Tibial nerve (tissue), 4 donors: ENCODE measurements around the gene CDH4. TPM values are rescaled to one million over a fixed set of nuclear protein-coding genes. Genes with fewer than 3 reads are reported as not detected.

Experiments
- DNase-seq, 2 donors: peaks; one replicate each; pipeline ENCODE4 v3.0.0-alpha.2; 2019; ENCODE audit warnings: low spot score in 2 of 2
- H3K27ac ChIP-seq, 4 donors: fragments of 200-600 bp; sonication (generic) in 3 of 4; one replicate each; pipeline ENCODE4 v1.5.1; 2017 to 2019; ENCODE audit warnings: mild to moderate bottlenecking in 1 of 4
- H3K27me3 ChIP-seq, 2 donors: fragments of 200-600 bp; sonication (generic) in 1 of 2; one replicate each; pipeline versions ENCODE4 v1.5.1 to v1.6.0; 2017 to 2019
- H3K36me3 ChIP-seq, 3 donors: fragments of 200-600 bp; sonication (generic); one replicate each; pipeline ENCODE4 v1.5.1; 2018 to 2019
- H3K4me1 ChIP-seq, 4 donors: fragments of 200-600 bp; sonication (generic) in 3 of 4; one replicate each; pipeline ENCODE4 v1.5.1; 2017 to 2019
- H3K4me3 ChIP-seq, 4 donors: fragments of 200-600 bp; sonication (generic) in 3 of 4; one replicate each; pipeline ENCODE4 v1.5.1; 2017 to 2019; ENCODE audit warnings: mild to moderate bottlenecking in 1 of 4, moderate library complexity in 1 of 4
- H3K9me3 ChIP-seq, 4 donors: fragments of 200-600 bp; sonication (generic) in 3 of 4; one replicate each; pipeline ENCODE4 v1.5.1; 2017 to 2019
- EP300 ChIP-seq, 2 donors: sonication (generic); formaldehyde crosslinking; IDR thresholded peaks; one replicate each; pipeline ENCODE4 v1.6.1; 2017; ENCODE audit warnings: antibody characterized with exemption in 2 of 2, mild to moderate bottlenecking in 1 of 2
- POLR2A ChIP-seq, 2 donors: fragments of 450-650 bp; IDR thresholded peaks; one replicate each; pipeline ENCODE4 v1.6.1; 2017; ENCODE audit warnings: antibody characterized with exemption in 2 of 2, mild to moderate bottlenecking in 2 of 2, moderate library complexity in 2 of 2
- WGBS, 2 donors: methylation state at CpG; one replicate each; pipeline ENCODE4 v1.1.5; 2018; 5-methylcytosine and 5-hydroxymethylcytosine counted together
- total RNA-seq, 4 donors: library from RNA; depleted of rRNA; stranded (reverse); fragments of >200 nt; gene quantifications; one replicate each; pipeline ENCODE4 v1.1.0, GENCODE V29; 2016
- TF ChIP-seq, protein P1 (sequence below), 5 experiments: fragments of 200-600 bp in 3 of 5; fragments of 450-650 bp in 2 of 5; sonication (generic) in 3 of 5; IDR thresholded peaks; one replicate each; pipeline ENCODE4 v1.5.1; 2016 to 2019; ENCODE audit warnings: antibody characterized with exemption in 5 of 5, mild to moderate bottlenecking in 3 of 5, moderate library complexity in 2 of 5

Gene CDH4
- total RNA-seq, 4 donors from 2014 or later, result 0.78 to 2.3 (median 1.0) TPM

- H3K27me3 ChIP-seq, result no peaks in the 10 kb centered on the region
- H3K4me1 ChIP-seq, result no peaks in the 10 kb centered on the region
- TF ChIP-seq POLR2A (IDR thresholded peaks at IDR 0.05), result no peak
- TF ChIP-seq EP300 (IDR thresholded peaks at IDR 0.05), result no peak
- TF ChIP-seq, protein P1, sequence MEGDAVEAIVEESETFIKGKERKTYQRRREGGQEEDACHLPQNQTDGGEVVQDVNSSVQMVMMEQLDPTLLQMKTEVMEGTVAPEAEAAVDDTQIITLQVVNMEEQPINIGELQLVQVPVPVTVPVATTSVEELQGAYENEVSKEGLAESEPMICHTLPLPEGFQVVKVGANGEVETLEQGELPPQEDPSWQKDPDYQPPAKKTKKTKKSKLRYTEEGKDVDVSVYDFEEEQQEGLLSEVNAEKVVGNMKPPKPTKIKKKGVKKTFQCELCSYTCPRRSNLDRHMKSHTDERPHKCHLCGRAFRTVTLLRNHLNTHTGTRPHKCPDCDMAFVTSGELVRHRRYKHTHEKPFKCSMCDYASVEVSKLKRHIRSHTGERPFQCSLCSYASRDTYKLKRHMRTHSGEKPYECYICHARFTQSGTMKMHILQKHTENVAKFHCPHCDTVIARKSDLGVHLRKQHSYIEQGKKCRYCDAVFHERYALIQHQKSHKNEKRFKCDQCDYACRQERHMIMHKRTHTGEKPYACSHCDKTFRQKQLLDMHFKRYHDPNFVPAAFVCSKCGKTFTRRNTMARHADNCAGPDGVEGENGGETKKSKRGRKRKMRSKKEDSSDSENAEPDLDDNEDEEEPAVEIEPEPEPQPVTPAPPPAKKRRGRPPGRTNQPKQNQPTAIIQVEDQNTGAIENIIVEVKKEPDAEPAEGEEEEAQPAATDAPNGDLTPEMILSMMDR (IDR thresholded peaks at IDR 0.05), result no peak
- H3K9me3 ChIP-seq, result no peaks in the 10 kb centered on the region
- no peak overlapping the region for H3K4me3 ChIP-seq
- H3K27ac ChIP-seq, result no peak overlapping the region
- no peak for DNase-seq
- H3K36me3 ChIP-seq, result no peaks in the 10 kb centered on the region
- WGBS, 2 donors, result 75 to 77% methylated on average over 14 of the region's 14 CpGs
Measured at GRCh38 chr20:61570646-61571195, 318.7 kb downstream of the CDH4 start.

DNA sequence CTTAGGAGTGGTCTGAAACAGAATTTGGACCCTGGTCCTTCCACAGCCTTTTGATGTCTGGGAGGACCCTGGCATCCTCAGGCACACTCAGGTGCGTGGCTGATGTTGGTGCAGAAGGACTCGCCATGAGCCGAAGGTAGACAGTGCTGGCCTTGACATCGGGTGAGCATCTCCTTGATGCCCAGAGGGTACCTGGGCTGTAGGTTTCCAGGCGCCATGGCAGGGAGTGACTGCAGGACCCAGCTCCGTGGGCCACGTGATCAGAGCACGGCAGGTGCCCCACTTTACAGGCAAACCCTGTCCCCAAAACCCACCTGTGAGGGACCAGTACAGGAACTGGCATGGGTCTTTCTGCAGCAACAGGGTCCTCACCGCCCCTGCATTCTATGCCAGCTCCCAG, 319.2 kb downstream of the CDH4 start:
- 87 to 94% methylated on average over 8 to 9 of the region's 9 CpGs for WGBS, 2 donors

GRCh38 chr20:61571916-61572711, 320.1 kb downstream of the CDH4 start:
- 72 to 75% methylated on average over 13 of the region's 13 CpGs for whole genome bisulfite sequencing, 2 donors
- DNase-seq, result no peak
- Histone ChIP-seq H3K9me3 (no peaks in the 10 kb centered on the region), H3K27ac (no peak overlapping the region), H3K4me3 (no peak overlapping the region), H3K36me3 (no peaks in the 10 kb centered on the region), H3K27me3 (no peaks in the 10 kb centered on the region), H3K4me1 (no peaks in the 10 kb centered on the region)
- TF ChIP-seq POLR2A (IDR thresholded peaks at IDR 0.05) (no peak), EP300 (IDR thresholded peaks at IDR 0.05) (no peak)
- TF ChIP-seq, protein P1 (IDR thresholded peaks at IDR 0.05), result no peak

More for the DNA sequence above, 319.2 kb downstream of the CDH4 start:
- no peaks in the 10 kb centered on the region for H3K36me3 ChIP-seq
- TF ChIP-seq EP300 (IDR thresholded peaks at IDR 0.05) (no peak), POLR2A (IDR thresholded peaks at IDR 0.05) (no peak)
- TF ChIP-seq, protein P1 (IDR thresholded peaks at IDR 0.05), result no peak
- no peak overlapping the region for H3K27ac ChIP-seq
- no peak for DNase-seq
- H3K27me3 ChIP-seq, result no peaks in the 10 kb centered on the region
- no peaks in the 10 kb centered on the region for H3K4me1 ChIP-seq
- no peak overlapping the region for H3K4me3 ChIP-seq
- H3K9me3 ChIP-seq, result no peaks in the 10 kb centered on the region

DNA sequence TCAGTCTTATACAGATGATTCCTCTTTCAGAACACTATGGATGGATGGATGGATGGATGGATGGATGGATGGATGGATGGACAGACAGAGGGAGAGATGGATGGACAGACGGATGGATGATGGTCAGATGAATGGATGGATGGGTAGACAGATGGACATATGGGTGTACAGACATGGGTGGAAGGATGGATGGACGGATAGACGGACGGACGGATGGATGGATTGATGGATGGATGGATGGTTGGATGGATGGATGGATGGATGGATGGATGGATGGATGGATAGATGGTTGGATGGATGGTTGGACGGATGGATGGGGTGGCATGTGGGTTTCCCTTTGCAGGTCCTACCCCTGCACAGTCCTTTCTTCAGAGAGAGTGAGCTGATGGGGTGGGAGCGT, 320.7 kb downstream of the CDH4 start:
- no peaks in the 10 kb centered on the region for H3K36me3 ChIP-seq
- H3K4me1 ChIP-seq, result no peaks in the 10 kb centered on the region
- no peak for TF ChIP-seq EP300 (IDR thresholded peaks at IDR 0.05)
- no peak for TF ChIP-seq POLR2A (IDR thresholded peaks at IDR 0.05)
- H3K27me3 ChIP-seq, result no peaks in the 10 kb centered on the region
- DNase-seq, result no peak
- no peak overlapping the region for H3K4me3 ChIP-seq
- no peak overlapping the region for H3K27ac ChIP-seq
- no peaks in the 10 kb centered on the region for H3K9me3 ChIP-seq
- 76 to 88% methylated on average over 7 of the region's 7 CpGs for WGBS, 2 donors

DNA sequence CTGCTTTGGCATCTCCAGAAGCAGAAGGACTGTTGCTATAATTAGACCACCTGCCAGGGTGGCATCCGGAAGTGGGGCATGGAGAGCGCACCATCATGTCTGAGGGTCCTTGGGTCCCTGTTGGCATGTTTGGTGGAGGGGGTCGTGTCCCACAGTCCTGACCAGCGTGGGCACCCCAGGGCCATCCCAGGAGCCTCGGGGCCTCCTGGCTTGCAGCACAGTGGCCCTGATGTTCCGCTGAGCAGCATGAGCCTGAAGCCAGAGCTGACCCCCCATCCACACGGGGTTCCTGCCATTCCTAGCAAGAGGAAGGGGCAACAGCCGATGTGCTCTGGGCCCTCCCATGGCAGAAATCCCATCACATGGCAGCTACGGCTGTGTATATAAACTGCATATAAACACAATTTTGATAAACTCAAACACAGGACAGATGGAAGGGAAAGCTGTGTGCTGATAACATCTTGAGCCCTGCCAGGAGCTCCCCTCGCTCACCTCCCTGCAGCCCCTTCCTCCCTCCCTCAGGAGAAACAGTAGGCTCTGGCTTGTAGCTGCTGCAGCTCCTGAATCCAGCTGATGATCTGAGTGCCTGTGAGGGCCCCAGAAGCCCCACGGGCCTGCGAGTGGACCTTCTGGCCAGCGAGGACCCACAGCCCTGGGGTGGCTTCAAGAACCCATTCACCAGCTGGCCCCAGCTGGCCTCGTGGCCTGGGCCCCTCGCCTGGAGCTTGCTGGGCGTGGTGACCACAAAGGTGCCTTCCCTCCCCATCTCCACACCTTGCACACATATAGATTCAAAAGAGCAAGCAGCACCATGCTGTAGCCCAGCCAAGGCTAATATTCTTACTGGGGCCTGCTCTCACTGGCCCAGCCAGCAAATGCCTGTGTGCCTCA, 321.6 kb downstream of the CDH4 start:
- Histone ChIP-seq H3K9me3 (no peaks in the 10 kb centered on the region), H3K4me3 (no peak overlapping the region), H3K4me1 (no peaks in the 10 kb centered on the region), H3K27me3 (no peaks in the 10 kb centered on the region), H3K36me3 (no peaks in the 10 kb centered on the region), H3K27ac (no peak overlapping the region)
- 91 to 92% methylated on average over 11 to 14 of the region's 16 CpGs for WGBS, 2 donors
- no peak for DNase-seq
- TF ChIP-seq POLR2A (IDR thresholded peaks at IDR 0.05) (no peak), EP300 (IDR thresholded peaks at IDR 0.05) (no peak)
- TF ChIP-seq, protein P1 (IDR thresholded peaks at IDR 0.05), result no peak
